NCI-H82 (cell line): ENCODE results near the gene ROR1.
A peak's percentile ranks its signal among the peaks of the same experiment; 100 is the strongest.

ENCODE experiments used
- DNase-seq: peaks from one replicate; lab custom pipeline; 2025; lab: John Stamatoyannopoulos, UW

Gene ROR1

DNA sequence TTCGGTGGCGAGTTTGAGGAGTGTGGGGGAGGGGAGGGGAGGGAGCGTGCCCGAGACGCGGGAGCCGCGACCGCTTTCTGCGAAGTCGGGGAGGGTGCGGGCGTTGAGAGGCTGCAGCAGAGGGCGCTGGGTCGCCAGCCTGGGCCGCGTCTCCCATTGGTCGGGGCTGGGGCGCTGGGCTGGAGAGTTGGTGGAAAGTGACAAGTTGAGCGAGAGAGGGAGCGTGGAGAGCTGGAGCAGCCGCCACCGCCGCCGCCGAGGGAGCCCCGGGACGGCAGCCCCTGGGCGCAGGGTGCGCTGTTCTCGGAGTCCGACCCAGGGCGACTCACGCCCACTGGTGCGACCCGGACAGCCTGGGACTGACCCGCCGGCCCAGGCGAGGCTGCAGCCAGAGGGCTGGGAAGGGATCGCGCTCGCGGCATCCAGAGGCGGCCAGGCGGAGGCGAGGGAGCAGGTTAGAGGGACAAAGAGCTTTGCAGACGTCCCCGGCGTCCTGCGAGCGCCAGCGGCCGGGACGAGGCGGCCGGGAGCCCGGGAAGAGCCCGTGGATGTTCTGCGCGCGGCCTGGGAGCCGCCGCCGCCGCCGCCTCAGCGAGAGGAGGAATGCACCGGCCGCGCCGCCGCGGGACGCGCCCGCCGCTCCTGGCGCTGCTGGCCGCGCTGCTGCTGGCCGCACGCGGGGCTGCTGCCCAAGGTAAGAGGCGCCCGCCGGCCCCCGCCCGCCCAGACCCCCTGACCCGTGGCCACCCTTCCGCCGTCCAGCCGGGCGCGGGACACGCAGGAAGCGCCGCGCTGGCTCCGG lies at the start of gene ROR1:
Gene ROR1, plus strand, starts transcription at position 203 of the 802 bp plus-strand sequence.
- DNase-seq, result peak; percentile 95

DNA sequence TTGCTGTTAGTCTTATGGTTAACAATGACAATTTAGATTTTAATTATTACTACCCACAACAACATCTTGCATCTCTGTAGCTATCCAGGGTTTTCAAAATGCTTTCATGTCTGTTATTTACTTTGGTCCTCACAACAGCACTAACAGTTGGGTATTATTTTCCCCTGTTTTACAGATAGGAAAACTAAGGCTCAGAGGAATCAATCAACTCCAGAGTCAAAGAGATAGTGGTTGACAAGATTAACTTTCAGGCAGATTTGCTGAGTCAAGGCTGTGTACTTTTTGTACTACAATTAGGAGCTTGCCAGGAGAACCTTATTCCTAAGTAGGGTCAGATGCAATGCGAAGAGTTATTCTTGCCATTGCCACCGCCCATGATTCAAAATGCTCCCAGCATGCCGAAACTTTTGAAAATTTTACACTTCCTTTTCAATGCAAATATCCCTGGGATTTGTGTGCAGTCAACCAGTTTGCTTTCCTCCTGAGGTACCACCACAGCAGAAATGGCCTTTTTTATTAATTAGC lies 49.4 kb upstream of the ROR1 start:
- DNase-seq, result peak; percentile 18

DNA sequence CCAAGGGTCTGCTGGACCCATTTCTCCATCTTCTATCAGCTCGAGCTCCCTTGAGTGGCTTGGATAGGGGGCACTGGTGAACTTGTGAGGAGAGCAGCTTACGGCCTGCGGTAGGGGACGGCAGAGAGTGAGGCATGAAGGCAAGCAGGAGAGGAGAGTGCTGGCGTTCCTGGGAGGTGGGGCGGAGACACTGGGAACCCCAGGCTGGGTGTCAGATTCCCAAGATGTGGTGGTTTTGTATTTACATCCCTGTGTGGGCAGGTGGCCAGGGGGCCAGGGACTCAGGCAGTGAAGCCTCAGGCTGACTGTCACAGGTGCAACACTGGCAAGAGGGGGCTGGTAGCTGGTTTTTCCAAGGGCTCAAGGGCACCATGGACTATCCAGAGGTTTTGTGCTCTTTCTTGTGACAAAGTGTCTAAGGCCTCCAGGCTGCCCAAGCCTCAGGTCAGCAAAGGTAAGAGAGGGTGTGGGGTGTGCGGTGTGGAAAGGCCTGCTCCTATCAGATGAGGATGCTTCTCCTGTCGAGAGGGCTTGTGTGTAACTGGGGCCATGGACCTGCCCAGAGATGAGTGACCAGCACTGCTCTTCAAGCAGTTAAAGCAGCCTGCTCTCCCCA lies 45.1 kb upstream of the ROR1 start:
- no peak for DNase-seq

DNA sequence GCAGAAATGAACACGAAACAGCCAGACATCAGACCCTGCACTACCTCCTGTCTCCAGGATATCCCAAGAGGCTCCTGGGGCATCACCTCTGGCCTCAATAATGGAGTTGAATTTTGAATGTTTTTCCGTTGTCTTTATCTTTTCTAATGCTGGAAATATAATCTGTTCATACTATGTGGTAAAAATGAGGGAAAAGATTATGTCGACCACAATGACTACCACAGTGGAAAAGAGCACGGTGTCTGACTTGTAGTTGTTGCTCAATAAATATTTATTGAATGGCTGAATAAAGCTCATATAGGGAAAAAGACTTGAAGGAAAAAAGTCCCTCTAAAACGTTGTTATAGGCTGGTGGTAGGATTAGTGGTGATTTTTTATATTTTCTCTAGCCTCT lies 44.6 kb upstream of the ROR1 start:
- DNase-seq, result no peak

DNA sequence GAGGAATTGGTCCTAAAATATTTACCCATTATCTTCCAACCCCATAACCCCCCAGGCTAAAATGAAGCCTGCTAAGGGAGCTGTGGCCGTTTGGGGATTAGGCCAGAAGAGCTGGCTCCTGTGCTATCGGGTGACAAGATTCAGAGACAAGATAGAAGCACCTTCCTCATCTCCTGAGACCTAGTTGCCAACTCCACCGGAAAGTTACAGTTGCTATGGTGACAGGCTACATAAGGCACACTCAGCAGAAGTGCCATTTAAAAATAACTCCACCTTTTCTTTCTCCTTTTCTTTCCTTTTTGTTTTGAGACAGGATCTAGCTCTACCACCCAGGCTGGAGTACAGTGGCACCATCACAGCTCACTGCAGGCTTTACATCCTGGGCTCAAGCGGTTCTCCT lies 43.6 kb upstream of the ROR1 start:
- DNase-seq, result peak; percentile 34

DNA sequence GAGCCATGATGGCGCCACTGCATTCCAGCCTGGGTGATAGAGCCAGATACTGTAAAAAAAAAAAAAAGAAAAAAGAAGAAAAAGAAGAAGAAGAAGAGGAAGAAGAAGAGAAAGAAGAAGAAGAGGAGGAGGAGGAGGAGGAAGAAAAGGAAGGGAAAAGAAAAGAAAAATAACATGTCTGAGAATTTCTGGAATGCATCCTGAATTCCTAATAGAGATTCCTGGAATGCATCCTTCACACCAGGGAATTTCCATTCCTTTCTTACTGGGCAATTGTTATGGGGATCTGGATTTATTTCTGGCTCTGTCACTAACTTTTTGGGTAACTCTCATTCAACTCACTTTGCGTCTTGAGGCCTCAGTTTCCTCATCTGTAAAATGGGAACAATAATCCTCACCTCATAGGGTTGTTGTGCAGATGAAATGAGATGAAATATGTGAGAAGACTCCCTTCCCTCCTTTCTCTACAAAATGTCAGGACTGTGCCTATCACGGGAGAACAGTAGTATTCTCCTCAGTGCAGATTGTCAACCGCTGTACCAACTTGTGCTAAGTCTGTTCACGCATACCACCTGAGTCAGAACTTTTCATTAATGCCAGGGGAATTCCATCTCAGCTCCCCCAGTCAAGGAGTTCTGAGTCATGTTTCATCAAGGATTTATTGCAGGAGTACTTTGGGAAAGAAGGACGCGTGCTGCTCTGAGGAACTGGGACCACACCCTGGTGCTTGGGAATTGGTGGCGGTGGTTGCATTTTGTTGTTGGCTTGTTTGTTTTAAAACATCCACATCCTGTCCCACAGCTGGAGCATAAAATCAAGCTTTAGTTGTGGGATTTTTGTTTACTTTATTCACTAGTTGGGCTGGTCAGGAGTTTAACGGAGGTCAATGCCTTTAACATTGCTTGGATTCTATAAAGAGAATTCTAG lies 42.4 kb upstream of the ROR1 start:
- no peak for DNase-seq

DNA sequence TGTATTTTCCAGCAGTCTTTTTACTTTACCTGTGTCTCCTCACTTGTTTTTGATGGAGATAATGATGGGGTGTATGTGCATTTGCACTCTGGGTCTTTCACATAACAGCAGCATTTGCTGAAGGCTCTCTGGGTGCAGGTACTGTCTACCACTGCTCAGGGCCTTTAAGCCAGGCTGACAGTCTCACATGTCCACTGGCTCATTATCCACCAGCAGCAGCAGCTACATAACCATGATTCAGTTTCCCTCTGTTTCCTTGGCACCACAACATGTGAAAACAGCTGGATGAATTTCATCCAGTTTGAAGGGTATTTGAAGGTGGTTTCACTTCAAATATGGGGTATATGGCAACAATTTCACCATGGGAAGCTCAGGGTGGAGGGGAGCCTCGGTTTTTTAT lies 41.2 kb upstream of the ROR1 start:
- no peak for DNase-seq

DNA sequence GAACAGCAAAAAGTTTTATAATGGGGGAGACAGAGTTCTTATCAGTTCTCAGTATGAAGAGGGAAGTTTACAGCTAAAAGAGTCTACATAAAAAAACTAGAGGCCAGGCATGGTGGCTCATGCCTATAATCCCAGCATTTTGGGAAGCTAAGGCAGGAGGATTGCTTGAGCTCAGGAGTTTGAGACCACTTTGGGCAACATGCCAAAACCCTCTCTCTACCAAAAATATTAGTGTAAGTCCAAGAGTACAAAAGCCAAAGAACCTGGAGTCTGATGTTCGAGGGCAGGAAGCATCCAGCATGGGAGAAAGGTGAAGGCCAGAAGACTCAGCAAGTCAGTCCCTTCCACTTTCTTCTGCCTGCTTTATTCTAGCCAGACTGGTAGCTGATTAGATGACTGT lies 35.0 kb upstream of the ROR1 start:
- DNase-seq, result peak; percentile 24

DNA sequence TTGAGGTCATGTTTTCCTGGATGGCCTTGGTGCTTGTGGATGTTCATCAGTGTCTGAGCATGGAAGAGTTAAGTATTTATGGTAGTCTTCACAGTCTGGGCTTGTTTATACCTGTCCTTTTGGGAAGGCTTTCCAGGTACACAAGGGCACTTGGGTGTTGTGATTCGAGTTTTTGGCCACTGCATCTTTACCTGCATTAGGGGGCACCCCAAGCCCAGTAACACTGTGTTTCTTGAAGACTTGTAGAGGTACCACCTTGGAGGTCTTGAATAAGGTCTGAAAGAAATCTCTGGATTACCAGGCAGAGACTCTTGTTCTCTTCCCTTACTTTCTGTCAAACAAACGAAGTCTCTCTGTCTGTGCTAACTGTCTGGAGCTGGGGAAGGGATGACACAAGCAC lies 34.4 kb upstream of the ROR1 start:
- DNase-seq, result no peak

DNA sequence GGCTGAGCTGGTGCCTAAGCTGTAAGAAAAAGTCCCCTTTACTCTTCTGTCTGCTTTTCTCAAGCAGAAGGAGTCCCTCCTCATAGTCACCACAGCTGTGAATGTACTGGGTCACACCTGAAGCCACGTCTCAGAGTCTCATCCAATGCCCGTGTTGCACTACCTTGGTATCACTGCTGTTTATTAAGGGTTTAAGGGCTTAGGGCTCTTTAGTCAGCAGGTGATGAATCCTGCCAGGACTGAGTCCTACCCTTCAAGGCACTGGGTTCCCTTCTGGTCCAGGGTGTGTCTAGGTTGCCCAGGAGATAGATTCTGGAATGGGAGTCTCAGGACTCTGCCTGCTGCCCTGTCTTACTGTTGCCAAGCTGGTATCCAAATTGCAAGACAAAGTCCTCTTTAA lies 33.4 kb upstream of the ROR1 start:
- no peak for DNase-seq

DNA sequence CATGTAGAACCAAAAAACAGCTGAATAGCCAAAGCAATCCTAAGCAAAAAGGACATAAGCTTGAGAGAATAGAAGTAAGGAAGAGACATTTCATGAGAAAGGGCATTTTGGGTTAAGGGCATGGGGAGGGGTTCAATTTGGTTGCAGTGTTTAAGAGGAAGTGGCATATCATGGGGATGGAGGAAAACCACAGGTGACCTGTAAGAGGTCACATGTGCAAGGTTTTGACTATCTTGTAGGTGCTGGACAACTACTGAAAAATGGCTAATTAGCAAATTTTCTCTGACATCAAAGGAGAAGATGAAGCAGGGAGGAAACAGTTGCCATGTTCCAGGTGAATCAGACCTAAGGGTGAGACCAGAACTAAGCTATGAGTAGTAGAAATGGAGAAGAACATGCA lies 31.3 kb upstream of the ROR1 start:
- DNase-seq, result no peak

DNA sequence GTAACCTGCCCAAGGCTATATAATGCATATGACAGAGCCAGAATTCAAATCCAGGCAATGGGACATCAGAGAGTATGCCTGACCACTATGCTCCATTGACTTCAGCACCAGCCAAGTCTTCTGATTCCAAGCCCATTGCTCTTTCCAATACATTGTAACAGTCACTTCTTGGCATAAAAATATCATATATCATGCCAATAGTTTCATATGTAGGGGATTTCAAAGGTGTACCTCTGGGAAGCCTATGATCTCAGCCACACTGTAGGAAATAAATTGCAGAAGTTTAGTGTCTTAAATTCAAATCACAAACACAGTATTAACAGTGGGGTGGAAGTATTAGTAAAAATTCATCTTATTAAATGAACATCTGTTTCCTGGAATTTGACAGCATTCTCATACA lies 30.0 kb upstream of the ROR1 start:
- no peak for DNase-seq

DNA sequence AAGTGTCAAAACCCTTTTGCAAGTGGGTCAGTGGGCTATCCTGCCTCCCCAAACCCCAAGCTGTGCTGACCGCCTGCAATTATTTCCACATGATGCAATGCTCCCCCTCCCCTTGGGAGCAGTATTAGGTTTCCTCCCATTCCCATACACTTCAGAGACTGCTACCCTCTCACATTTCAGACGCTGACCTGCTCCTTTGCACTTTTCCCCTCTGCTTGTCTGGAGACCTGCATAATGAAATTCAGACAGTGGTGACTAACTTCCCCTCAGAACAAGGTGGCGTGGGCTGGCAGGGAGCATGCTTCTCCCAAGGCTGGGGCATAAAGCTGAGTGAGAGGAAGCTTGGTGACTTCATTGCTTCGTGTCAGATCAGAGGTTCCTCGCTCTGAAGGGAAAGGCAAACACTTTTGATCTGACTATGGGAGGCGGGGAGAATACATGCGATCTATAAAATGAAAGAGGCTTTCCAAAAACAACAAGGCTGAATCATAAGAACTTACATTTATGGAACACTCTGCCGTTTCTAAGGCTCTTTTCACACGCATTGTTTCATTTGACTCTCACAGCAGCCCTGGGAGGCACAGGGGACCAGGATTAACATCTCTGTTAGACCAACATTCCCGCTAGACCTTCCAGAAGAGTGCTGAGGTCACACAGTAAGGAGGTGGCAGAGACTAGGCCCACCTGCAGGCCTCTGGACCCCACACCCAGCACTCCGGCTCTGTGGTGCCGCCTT lies 27.5 kb upstream of the ROR1 start:
- no peak for DNase-seq

DNA sequence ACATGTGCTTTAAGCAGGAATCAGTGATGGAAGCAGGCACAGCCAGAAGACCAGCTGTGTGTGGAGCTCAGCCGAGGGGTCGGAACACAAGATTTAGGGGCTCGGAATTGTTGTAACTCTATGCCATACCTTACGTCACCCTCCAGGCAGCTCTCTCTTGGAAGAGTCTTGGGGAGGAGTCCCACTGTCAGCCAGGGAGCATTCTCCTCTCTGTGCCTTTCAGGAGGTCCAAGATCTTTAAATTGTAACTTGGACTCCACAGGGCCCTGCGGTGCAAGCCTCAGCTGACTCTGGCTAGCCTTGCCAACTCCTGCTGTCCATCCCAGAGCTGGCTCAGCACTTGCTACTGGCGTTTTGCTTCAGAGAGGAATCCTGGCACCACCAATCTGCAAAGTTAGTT lies 26.4 kb upstream of the ROR1 start:
- DNase-seq, result no peak

DNA sequence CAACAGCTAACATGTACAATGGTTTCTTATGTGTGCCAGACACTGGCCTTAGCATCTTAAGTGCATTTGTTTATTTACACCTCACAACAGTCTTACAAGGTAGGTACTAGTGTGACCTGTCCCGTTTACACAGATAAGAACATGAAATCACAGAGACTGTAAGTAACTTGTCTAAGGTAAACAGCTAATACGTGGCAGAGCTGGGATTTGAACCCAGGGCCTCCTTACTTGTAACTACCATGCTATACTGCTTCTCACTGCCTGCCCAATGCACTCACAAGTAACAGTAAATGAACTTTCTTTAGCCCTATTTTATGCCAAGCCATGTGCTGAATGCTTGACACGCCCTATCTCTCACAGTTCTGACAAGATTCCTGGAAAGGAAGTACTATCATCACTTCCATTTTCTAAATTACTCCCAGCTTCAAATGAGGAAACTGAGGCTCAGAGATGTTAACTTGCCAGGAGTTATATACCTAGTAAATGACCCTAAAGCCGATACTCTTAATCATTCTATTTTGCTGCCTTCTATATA lies 25.7 kb upstream of the ROR1 start:
- DNase-seq, result no peak

DNA sequence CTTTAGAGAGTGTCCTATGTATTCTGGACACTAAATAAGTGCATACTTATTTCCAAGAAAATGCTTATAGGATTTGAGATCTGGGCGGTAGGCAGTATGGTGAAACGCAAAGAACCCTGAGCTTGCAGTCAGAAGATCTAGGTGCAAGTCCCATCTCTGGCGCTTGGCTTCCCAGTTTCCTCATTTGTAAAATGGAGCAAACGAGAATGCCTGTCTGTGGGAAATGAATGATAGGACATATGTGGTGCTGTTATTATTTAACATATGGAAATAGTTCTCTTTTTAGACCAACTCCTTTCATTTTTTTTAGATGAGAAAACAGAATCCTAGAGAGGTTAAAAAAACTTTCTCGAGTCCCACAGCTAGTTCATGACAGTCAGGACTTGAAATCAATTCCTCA lies 25.2 kb upstream of the ROR1 start:
- no peak for DNase-seq

DNA sequence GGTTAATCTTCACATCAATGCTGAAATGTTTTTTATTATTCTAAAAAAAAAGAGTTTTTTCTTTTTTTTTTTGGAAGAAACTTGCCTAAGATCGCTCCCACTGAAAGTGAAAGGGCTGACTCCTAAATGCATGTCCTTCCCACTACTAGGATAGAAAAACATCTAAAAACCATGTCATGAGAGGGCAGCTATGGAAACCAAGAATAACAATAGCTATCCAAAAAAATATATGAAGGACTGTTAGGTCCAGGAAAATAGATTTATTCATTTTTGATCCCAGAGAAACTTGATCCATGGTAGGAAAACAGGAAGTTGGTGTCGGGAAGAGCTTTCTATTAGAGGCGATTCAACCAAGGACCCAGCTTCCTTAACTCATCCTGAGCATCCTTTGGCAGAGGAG lies 23.1 kb upstream of the ROR1 start:
- no peak for DNase-seq

DNA sequence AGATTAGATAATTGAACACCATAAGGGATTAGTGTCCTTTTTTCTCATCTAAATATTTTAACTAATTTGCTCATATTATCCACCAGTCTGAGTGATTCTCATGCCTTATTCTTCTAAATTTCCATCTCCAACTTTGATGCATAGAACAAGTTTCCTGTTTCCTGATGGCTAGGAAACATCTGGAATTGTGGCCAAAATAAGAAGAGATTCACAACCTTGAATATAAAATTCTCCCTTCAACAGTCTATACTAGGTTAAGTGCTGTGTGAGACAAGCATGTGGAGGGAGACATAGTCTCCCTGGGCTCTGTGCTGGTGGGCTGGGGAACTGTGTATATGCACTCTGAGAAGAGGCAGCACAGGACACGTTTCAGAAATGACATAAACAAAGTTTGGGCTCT lies 21.6 kb upstream of the ROR1 start:
- no peak for DNase-seq

DNA sequence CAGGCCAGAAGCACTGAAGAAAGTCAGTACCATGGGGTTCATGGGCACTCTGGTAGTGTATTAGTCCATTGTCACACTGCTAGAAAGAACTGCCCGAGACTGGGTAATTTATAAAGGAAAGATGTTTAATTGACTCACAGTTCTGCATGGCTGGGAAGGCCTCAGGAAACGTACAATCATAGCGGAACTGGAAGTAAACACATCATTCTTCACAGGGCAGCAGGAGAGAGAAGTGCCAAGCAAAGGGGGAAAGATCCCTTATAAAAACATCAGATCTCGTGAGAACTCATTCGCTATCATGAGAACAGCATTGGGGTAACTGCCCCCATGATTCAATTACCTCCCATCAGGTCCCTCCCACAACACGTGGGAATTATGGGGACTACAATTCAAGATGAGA lies 20.2 kb upstream of the ROR1 start:
- no peak for DNase-seq

DNA sequence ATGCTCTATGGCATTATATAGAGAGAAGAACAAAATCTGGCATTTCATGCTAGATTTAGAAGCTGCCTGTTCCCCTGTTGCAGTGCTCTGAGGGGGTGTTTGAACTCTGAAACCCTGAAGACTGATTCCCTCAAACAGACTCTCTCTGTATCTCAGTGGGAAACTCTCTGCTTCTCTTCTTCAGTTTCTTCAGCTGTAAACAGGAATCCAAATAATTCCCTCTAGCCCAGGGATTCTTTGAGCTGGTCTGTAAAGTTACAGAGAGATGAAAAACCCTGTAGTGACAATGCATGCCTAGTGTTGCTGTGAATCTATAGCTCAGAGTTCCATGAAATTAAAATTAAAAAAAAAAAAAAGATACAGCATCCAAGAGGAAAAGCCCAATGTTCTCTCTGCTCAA lies 17.0 kb upstream of the ROR1 start:
- no peak for DNase-seq

DNA sequence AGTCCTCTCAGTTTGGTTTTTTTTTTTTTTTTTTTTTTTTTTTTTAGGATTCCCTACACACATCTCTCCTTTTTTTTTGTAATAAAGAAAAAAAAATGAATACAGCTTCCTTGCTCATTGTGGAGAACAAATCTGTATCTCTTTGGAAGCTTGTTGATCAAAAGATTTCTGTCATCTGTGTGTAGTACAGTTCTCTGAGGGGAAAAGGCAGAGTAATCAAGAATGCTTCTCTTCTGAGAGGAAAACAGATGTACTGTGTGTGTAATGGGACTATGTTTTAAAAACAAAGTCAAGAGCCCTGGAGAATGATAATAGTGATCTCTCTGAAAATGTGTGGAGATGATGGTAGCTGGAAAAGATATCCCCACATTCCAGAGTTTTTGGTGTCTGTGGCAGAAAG lies 16.5 kb upstream of the ROR1 start:
- DNase-seq, result no peak

DNA sequence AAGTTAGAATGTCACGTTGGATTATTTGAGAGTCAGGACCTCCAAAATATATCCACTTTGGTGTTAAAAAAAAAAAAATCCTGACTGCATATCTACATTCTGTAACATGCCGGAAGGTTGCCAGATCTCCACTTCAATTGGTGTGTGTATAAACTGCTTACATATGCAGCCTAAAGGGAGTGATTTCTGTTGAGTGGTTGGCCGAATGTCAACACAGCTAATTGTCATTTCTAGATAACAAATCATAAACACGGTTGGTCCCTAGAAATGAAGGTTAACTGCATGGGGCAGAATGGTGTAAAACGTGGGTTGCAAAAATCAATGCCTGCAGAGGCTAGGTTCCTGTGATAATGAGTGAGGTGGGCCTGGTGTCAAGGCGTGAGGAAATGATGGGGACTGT lies 15.0 kb upstream of the ROR1 start:
- no peak for DNase-seq
